Neuronal stem cell (in vitro differentiated cells): ENCODE data around the gene POLR2A.

Experiments
- DNase-seq: peaks from one replicate; pipeline ENCODE4 v3.0.0-alpha.2; 2013; ENCODE audit warnings: low spot score
- H2AFZ ChIP-seq: one replicate; pipeline ENCODE4 v1.6.1; 2013; ENCODE audit warnings: mild to moderate bottlenecking, low read length, inconsistent platforms
- H2AK5ac ChIP-seq: 2 replicates; pipeline ENCODE4 v1.6.1; 2013; ENCODE audit warnings: low read depth, mild to moderate bottlenecking, inconsistent platforms, low read length, moderate library complexity, mixed read lengths
- H2BK120ac ChIP-seq: 2 replicates; pipeline ENCODE4 v1.6.1; 2013; ENCODE audit warnings: low read depth, mild to moderate bottlenecking, inconsistent platforms, low read length, moderate library complexity, mixed read lengths
- H2BK12ac ChIP-seq: one replicate; pipeline ENCODE4 v1.6.1; 2013; ENCODE audit warnings: low read length, inconsistent platforms
- H2BK15ac ChIP-seq: 2 replicates; pipeline ENCODE4 v1.6.1; 2013; ENCODE audit warnings: mild to moderate bottlenecking, low read length, inconsistent platforms, mixed read lengths
- H2BK5ac ChIP-seq: one replicate; pipeline ENCODE4 v1.6.1; 2013; ENCODE audit warnings: inconsistent platforms, mild to moderate bottlenecking, low read length, moderate library complexity
- H3K14ac ChIP-seq: one replicate; pipeline ENCODE4 v1.6.1; 2013; ENCODE audit warnings: low read length, inconsistent platforms
- H3K18ac ChIP-seq: 2 replicates; pipeline ENCODE4 v1.6.1; 2013; ENCODE audit warnings: low read length, inconsistent platforms
- H3K23ac ChIP-seq: 2 replicates; pipeline ENCODE4 v1.6.1; 2013; ENCODE audit warnings: low read depth, mild to moderate bottlenecking, mixed read lengths, low read length, inconsistent platforms; ENCODE audit not compliant: poor library complexity
- H3K27ac ChIP-seq: replicated peaks from 3 replicates; pipeline ENCODE4 v1.5.1; 2013; ENCODE audit warnings: low read length, inconsistent platforms
- H3K27me3 ChIP-seq, 3 experiments: 2 replicates each; pipeline ENCODE4 v1.6.1; 2013; ENCODE audit warnings: low read length in 3 of 3, mild to moderate bottlenecking in 2 of 3, inconsistent platforms in 1 of 3, low read depth in 1 of 3, mixed read lengths in 1 of 3, moderate library complexity in 1 of 3; ENCODE audit not compliant: control insufficient read depth in 3 of 3, insufficient read depth in 3 of 3
- H3K36me3 ChIP-seq, 2 donors: replicated peaks in 1 of 2; 2 replicates each; pipeline ENCODE4 v1.6.1; 2013; ENCODE audit warnings: low read length in 2 of 2; ENCODE audit not compliant: control insufficient read depth in 2 of 2, insufficient read depth in 2 of 2
- H3K4ac ChIP-seq: 2 replicates; pipeline ENCODE4 v1.6.1; 2013; ENCODE audit warnings: inconsistent platforms, mild to moderate bottlenecking, low read length, moderate library complexity
- H3K4me1 ChIP-seq, 2 donors: 1 replicate in 1 of 2; 2 replicates in 1 of 2; pipeline ENCODE4 v1.6.1; 2013; ENCODE audit warnings: low read length in 2 of 2, low read depth in 1 of 2; ENCODE audit not compliant: control insufficient read depth in 2 of 2, insufficient read depth in 1 of 2
- H3K4me2 ChIP-seq: one replicate; pipeline ENCODE4 v1.6.1; 2013; ENCODE audit warnings: mild to moderate bottlenecking, low read length, inconsistent platforms; ENCODE audit not compliant: insufficient read depth, poor library complexity, severe bottlenecking
- H3K4me3 ChIP-seq, 2 donors: 2 replicates each; pipeline ENCODE4 v1.5.1; 2013; ENCODE audit warnings: low read length in 2 of 2, mild to moderate bottlenecking in 2 of 2, inconsistent platforms in 1 of 2, moderate library complexity in 1 of 2
- H3K79me1 ChIP-seq: one replicate; pipeline ENCODE4 v1.6.1; 2013; ENCODE audit warnings: low read depth, mild to moderate bottlenecking, inconsistent platforms, low read length, moderate library complexity
- H3K9ac ChIP-seq: one replicate; pipeline ENCODE4 v1.6.1; 2013; ENCODE audit warnings: mild to moderate bottlenecking, low read depth, low read length, inconsistent platforms; ENCODE audit not compliant: poor library complexity
- H3K9me3 ChIP-seq, 2 donors: replicated peaks in 1 of 2; 2 replicates each; pipeline versions ENCODE3 to v1.6.1; 2013; ENCODE audit warnings: low read length in 2 of 2, mild to moderate bottlenecking in 2 of 2, inconsistent platforms in 1 of 2, low read depth in 1 of 2, mixed read lengths in 1 of 2, moderate library complexity in 1 of 2; ENCODE audit not compliant: control insufficient read depth in 2 of 2, insufficient read depth in 1 of 2
- H4K8ac ChIP-seq: one replicate; pipeline ENCODE4 v1.6.1; 2013; ENCODE audit warnings: low read depth, mild to moderate bottlenecking, inconsistent platforms, low read length, moderate library complexity
- H4K91ac ChIP-seq: one replicate; pipeline ENCODE4 v1.6.1; 2013; ENCODE audit warnings: low read length, low read depth, mild to moderate bottlenecking, inconsistent platforms; ENCODE audit not compliant: poor library complexity
- WGBS, 2 donors: extraction: QIAGEN DNeasy Blood & Tissue Kit; methylation state at CpG; one replicate each; pipeline ENCODE4 v1.1.7; 2013; ENCODE audit warnings: missing lambda C conversion rate in 2 of 2, mixed read lengths in 1 of 2; ENCODE audit not compliant: insufficient read length in 2 of 2, insufficient replicate concordance in 1 of 2; ENCODE audit errors: extremely low coverage in 2 of 2; 5-methylcytosine and 5-hydroxymethylcytosine counted together

POLR2A gene

DNA sequence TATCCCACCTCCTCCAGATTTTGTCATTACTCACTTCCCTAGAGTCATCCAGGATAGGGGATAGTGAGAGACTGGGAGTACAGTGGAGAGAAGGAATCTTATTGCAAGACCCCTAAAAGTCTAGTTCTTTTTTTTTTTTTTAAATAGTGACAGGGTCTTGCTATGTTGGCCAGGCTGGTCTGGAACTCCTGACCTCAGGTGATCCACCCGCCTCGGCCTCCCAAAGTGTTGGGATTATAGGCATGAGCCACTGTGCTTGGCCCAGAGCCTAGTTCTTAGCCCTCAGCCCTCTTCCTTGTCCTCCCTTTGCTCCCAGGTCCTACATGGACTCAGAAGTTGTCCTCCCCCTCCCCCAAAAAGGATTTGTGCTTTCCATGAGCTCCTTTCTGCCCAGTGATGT, 42.0 kb upstream of the POLR2A start:
- no peak overlapping the region for H2BK12ac ChIP-seq
- no peak overlapping the region for H3K23ac ChIP-seq
- H3K27me3 ChIP-seq, result peaks cover 21 to 39% (median 27%) of the 10 kb centered on the region in 3 experiments
- H3K4me1 ChIP-seq, result peaks cover 20 to 39% of the 10 kb centered on the region in 2 donors
- H2BK120ac ChIP-seq, result no peak overlapping the region
- no peak overlapping the region for H3K4ac ChIP-seq
- H3K36me3 ChIP-seq, result no peaks in the 10 kb centered on the region
- DNase-seq, result no peak
- no peak overlapping the region for H3K18ac ChIP-seq
- H3K4me3 ChIP-seq, result no peak overlapping the region
- H3K79me1 ChIP-seq, result no peaks in the 10 kb centered on the region
- no peak overlapping the region for H2AK5ac ChIP-seq
- H2BK15ac ChIP-seq, result peak overlapping the region; percentile 32
- H3K27ac ChIP-seq, result no peak overlapping the region
- no peak overlapping the region for H3K9ac ChIP-seq
- peaks cover 0 to under 1% of the 10 kb centered on the region in 2 donors for H3K9me3 ChIP-seq
- no peak overlapping the region for H2AFZ ChIP-seq
- H3K14ac ChIP-seq, result no peak overlapping the region
- H4K8ac ChIP-seq, result no peak overlapping the region
- WGBS, 2 donors, result no CpG with 5 or more reads among the region's 2 CpGs
- no peak overlapping the region for H3K4me2 ChIP-seq
- no peak overlapping the region for H4K91ac ChIP-seq
- H2BK5ac ChIP-seq, result no peak overlapping the region

DNA sequence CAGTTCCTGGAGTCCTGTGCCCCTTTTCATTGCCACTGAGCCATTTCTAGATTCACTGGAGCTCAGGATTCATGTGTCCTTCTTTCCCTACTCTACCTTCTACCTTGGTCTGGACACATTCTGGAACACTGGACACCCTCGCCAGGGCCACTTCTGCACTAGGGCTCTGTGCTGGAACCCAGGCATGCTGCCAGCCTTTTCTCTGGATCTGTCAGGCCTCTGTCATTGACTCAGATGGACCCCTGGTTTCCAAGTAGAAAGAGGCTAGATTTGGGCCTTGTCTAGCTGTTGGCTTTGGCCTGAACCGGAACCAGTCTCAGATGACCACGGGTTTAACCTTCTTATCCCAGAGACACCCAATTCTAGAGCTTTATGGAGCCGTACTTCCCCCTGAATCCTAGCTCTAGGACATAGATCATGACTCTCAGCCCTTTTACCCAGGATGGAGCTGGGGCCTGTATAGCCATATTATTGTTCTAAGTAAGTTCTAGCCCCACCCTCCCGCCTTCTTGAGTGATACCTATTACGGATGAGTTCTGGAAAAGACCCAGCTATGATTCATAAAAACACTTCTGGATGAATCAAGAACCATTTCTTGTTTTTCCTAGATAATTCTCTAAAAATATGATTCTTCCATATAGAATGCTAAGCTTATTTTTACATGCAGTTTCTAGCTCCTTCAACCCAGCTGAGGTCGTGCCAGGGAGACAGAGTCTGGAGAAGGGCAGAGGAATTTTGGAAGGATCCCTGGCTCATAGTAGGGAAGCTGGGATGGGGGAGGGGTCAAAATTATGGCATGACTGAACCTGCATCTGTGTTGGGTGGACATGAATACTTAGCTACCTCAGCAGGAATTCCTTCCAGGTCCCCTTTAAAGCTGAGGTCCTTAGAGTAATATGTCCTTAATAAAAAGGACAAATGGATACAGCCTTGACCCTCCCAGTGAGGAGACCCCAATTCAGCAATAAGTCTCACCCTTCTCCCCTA, 40.4 kb upstream of the POLR2A start:
- H3K4me3 ChIP-seq, result no peak overlapping the region
- H2BK120ac ChIP-seq, result no peak overlapping the region
- H3K23ac ChIP-seq, result no peak overlapping the region
- H3K36me3 ChIP-seq, result no peaks in the 10 kb centered on the region
- peak overlapping the region; percentile 78 for H2AK5ac ChIP-seq
- H2AFZ ChIP-seq, result no peak overlapping the region
- H3K27me3 ChIP-seq, result peaks cover 10 to 27% (median 12%) of the 10 kb centered on the region in 3 experiments
- H3K9me3 ChIP-seq, result peaks cover 1 to 5% of the 10 kb centered on the region in 2 donors
- no peak overlapping the region for H3K27ac ChIP-seq
- no peak overlapping the region for H3K14ac ChIP-seq
- H3K4me1 ChIP-seq, result peaks cover 11 to 26% of the 10 kb centered on the region in 2 donors
- H4K8ac ChIP-seq, result no peak overlapping the region
- no peak overlapping the region for H3K18ac ChIP-seq
- no CpG with 5 or more reads among the region's 7 CpGs for WGBS, 2 donors
- no peak overlapping the region for H2BK5ac ChIP-seq
- H3K79me1 ChIP-seq, result peaks cover 2% of the 10 kb centered on the region
- no peak overlapping the region for H2BK15ac ChIP-seq
- H3K4me2 ChIP-seq, result no peak overlapping the region
- no peak overlapping the region for H4K91ac ChIP-seq
- no peak overlapping the region for H3K4ac ChIP-seq
- no peak for DNase-seq
- no peak overlapping the region for H2BK12ac ChIP-seq
- no peak overlapping the region for H3K9ac ChIP-seq

DNA sequence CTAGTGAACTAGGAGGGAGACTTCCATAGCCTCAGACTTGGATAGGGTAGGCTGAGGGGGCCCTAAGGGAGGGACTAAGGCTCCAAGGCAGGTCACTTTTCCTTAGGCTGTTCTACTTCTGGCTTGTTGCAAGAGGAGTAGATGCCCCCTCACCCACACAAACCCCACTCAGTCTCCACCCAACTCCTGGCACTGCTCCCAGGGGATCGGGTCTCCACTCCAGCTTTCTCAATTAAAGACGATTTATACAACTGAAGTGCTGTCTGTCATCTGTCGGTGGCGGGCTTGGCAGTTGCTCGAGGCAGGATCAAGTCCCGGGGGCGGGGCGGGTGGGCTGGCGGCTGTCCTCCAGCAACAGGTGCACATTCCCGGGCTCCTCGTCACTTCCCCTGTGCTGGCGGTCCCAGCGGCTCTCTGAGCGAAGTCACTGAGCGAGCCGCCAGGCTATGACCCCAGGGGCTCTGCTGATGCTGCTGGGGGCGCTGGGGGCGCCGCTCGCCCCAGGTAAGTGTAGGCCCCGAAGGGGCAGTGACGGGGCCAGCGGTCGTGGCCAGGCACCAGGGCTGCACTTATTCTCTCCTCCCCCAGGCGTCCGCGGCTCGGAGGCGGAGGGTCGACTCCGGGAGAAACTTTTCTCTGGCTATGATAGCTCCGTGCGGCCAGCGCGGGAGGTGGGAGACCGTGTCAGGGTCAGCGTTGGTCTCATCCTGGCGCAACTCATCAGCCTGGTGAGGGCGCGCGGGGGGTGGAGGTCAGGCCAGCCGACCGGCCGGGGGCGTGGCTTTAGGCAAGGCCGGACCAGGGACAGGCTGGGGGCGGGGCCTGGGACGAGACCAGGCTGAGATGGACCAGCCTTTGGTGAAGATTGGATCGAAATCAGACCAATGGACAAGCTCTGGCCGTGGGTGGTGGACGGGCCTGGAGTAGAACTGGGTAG, 39.2 kb upstream of the POLR2A start, which contains the start of gene CHRNB1:
CHRNB1 (plus strand) TSS at position 380 of the 937 bp plus-strand sequence; CDS start at position 447, 67 bp downstream.
- Histone ChIP-seq H2AK5ac (peak within 1 kb of the TSS; percentile 39), H3K4me1 (peaks cover 11 to 22% of the 10 kb centered on the region in 2 donors), H3K36me3 (no peaks in the 10 kb centered on the region), H2BK120ac (no peak within 1 kb of the TSS), H2BK12ac (no peak within 1 kb of the TSS), H3K9ac (peak within 1 kb of the TSS; percentile 71), H3K4me2 (peak within 1 kb of the TSS; percentile 95), H3K4ac (no peak within 1 kb of the TSS), H3K14ac (no peak within 1 kb of the TSS), H2BK5ac (no peak within 1 kb of the TSS), H3K9me3 (peaks cover 1 to 5% of the 10 kb centered on the region in 2 donors), H3K79me1 (peaks cover 2% of the 10 kb centered on the region), H3K4me3 (peak within 1 kb of the TSS; percentile 45 to 78), H2BK15ac (peak within 1 kb of the TSS; percentile 61), H4K8ac (no peak within 1 kb of the TSS), H3K27ac (peak within 1 kb of the TSS; percentile 53), H3K18ac (peak within 1 kb of the TSS; percentile 95), H2AFZ (peak within 1 kb of the TSS; percentile 97), H3K23ac (peak within 1 kb of the TSS; percentile 52), H4K91ac (no peak within 1 kb of the TSS), H3K27me3 (peaks cover 0 to 15% (median 6%) of the 10 kb centered on the region in 3 experiments)
- WGBS, 2 donors, result no CpG with 5 or more reads among the region's 51 CpGs
- DNase-seq, result peak; percentile 85
